SK-N-SH (cell line): ENCODE measurements around the gene GPR37L1. TPM values are rescaled to one million over a fixed set of nuclear protein-coding genes. Genes with fewer than 3 reads are reported as not detected.

Experiments
- CTCF ChIA-PET: fragments of 300-600, 350-600 bp; formaldehyde crosslinking; extraction: SDS; loops from one replicate; lab custom pipeline; 2021; lab: Yijun Ruan, JAX
- POLR2A ChIA-PET: fragments of 350-600 bp; sonication (Branson Sonifier 250); formaldehyde crosslinking; extraction: SDS; loops from one replicate; lab custom pipeline; 2020; ENCODE audit warnings: antibody characterized with exemption, inconsistent platforms; lab: Yijun Ruan, JAX
- DNase-seq: peaks from one replicate; pipeline ENCODE4 v3.0.0; 2012
- H2AFZ ChIP-seq: fragments of 200-600 bp; sonication (generic); 2 replicates; pipeline ENCODE4 v1.8.1; 2016; ENCODE audit warnings: antibody characterized with exemption, mild to moderate bottlenecking, low read depth
- H3F3A ChIP-seq: fragments of 200-600 bp; sonication (generic); replicated peaks from 2 replicates; pipeline ENCODE3; 2016; ENCODE audit warnings: antibody characterized with exemption, mild to moderate bottlenecking; ENCODE audit not compliant: insufficient read depth
- H3K27ac ChIP-seq, 2 experiments: fragments of 200-500 bp in 1 of 2; fragments of 200-600 bp in 1 of 2; sonication (Bioruptor generic) in 1 of 2; sonication (generic), shearing (Covaris generic) in 1 of 2; 2 replicates each; pipeline versions ENCODE4 v1.5.1 to v1.6.1; 2014 to 2016; ENCODE audit warnings: low read depth in 2 of 2, inconsistent platforms in 1 of 2, low read length in 1 of 2, mild to moderate bottlenecking in 1 of 2, mixed read lengths in 1 of 2
- H3K27me3 ChIP-seq: fragments of 200-600 bp; sonication (generic), shearing (Covaris generic); 2 replicates; pipeline ENCODE4 v1.6.1; 2016; ENCODE audit warnings: mixed run types; ENCODE audit not compliant: insufficient read depth
- H3K36me3 ChIP-seq, 2 experiments: fragments of 200-500 bp in 1 of 2; fragments of 200-600 bp in 1 of 2; sonication (Bioruptor generic) in 1 of 2; sonication (generic) in 1 of 2; replicated peaks in 1 of 2; 2 replicates each; pipeline versions ENCODE3 to v1.5.1; 2014 to 2016; ENCODE audit warnings: low read length in 1 of 2, mild to moderate bottlenecking in 1 of 2; ENCODE audit not compliant: insufficient read depth in 2 of 2, control insufficient read depth in 1 of 2
- H3K4me1 ChIP-seq, 2 experiments: fragments of 200-500 bp in 1 of 2; fragments of 200-600 bp in 1 of 2; sonication (Bioruptor generic) in 1 of 2; sonication (generic), shearing (Covaris generic) in 1 of 2; 2 replicates each; pipeline versions ENCODE4 v1.5.1 to v1.6.1; 2014 to 2016; ENCODE audit warnings: low read depth in 1 of 2, low read length in 1 of 2, mixed run types in 1 of 2; ENCODE audit not compliant: insufficient read depth in 2 of 2, control insufficient read depth in 1 of 2
- H3K4me2 ChIP-seq: fragments of 200-600 bp; sonication (generic), shearing (Covaris generic); 2 replicates; pipeline ENCODE4 v1.6.1; 2017; ENCODE audit warnings: mixed run types
- H3K4me3 ChIP-seq, 2 experiments: fragments of 200-500 bp in 1 of 2; fragments of 200-600 bp in 1 of 2; sonication (Bioruptor generic) in 1 of 2; sonication (generic), shearing (Covaris generic) in 1 of 2; 2 replicates each; pipeline versions ENCODE4 v1.5.1 to v1.8.1; 2014 to 2016; ENCODE audit warnings: low read depth in 2 of 2, inconsistent platforms in 1 of 2, low read length in 1 of 2, mild to moderate bottlenecking in 1 of 2, mixed read lengths in 1 of 2, moderate library complexity in 1 of 2
- H3K79me2 ChIP-seq: fragments of 200-600 bp; sonication (generic); 2 replicates; pipeline ENCODE4 v1.8.1; 2017; ENCODE audit warnings: mild to moderate bottlenecking; ENCODE audit not compliant: insufficient read depth
- H3K9ac ChIP-seq: fragments of 200-600 bp; sonication (generic); 2 replicates; pipeline ENCODE4 v1.6.1; 2017; ENCODE audit warnings: mixed run types
- H3K9me2 ChIP-seq: fragments of 200-600 bp; sonication (generic); 2 replicates; pipeline ENCODE4 v1.6.1; 2017; ENCODE audit warnings: mixed run types
- H3K9me3 ChIP-seq: fragments of 200-600 bp; sonication (generic); 2 replicates; pipeline ENCODE4 v1.6.1; 2017; ENCODE audit warnings: mixed run types, mild to moderate bottlenecking, moderate library complexity
- H4K20me1 ChIP-seq: fragments of 200-600 bp; sonication (generic); 2 replicates; pipeline ENCODE4 v1.6.1; 2017; ENCODE audit warnings: mild to moderate bottlenecking, mixed run types; ENCODE audit not compliant: insufficient read depth
- MXI1 ChIP-seq: IDR thresholded peaks from 2 replicates; pipeline ENCODE4 v1.6.1; 2012; ENCODE audit warnings: mild to moderate bottlenecking, low read depth, low read length, improper control_type of control experiment
- SIN3A ChIP-seq: IDR thresholded peaks from 2 replicates; pipeline ENCODE4 v1.6.1; 2012; ENCODE audit warnings: low read depth, mild to moderate bottlenecking, low read length, moderate library complexity, borderline replicate concordance
- TAF1 ChIP-seq: IDR thresholded peaks from 2 replicates; pipeline ENCODE4 v1.6.1; 2012; ENCODE audit warnings: low read depth, mild to moderate bottlenecking, low read length, moderate library complexity, borderline replicate concordance
- WGBS: methylation state at CpG from one replicate; pipeline ENCODE4 v1.1.6; 2017; ENCODE audit warnings: low lambda C conversion rate; 5-methylcytosine and 5-hydroxymethylcytosine counted together
- polyA plus RNA-seq, 3 experiments: library from polyadenylated mRNA; depleted of rRNA; stranded (reverse); fragments of >200 nt; gene quantifications; 2 replicates each; pipeline ENCODE4 v1.2.3, GENCODE V29; 2012
- TF ChIP-seq, protein P1 (sequence below): IDR thresholded peaks from 2 replicates; pipeline ENCODE4; 2012
- TF ChIP-seq, protein P2 (sequence below): IDR thresholded peaks from 2 replicates; pipeline ENCODE4 v1.4.0; 2012; ENCODE audit warnings: low read depth, borderline replicate concordance
- TF ChIP-seq, protein P3 (sequence below): fragments of 150-350 bp; IDR thresholded peaks from 2 replicates; pipeline ENCODE4 v1.6.1; 2017; ENCODE audit warnings: antibody characterized with exemption, low read length, low read depth, borderline replicate concordance
- TF ChIP-seq, protein P4 (sequence below): IDR thresholded peaks from 2 replicates; pipeline ENCODE4 v1.4.0; 2012; ENCODE audit warnings: low read depth, borderline replicate concordance

The GPR37L1 gene
- polyA plus RNA-seq, 1 of the 3 experiments (the other 2 are of a cell fraction) = not detected

DNA sequence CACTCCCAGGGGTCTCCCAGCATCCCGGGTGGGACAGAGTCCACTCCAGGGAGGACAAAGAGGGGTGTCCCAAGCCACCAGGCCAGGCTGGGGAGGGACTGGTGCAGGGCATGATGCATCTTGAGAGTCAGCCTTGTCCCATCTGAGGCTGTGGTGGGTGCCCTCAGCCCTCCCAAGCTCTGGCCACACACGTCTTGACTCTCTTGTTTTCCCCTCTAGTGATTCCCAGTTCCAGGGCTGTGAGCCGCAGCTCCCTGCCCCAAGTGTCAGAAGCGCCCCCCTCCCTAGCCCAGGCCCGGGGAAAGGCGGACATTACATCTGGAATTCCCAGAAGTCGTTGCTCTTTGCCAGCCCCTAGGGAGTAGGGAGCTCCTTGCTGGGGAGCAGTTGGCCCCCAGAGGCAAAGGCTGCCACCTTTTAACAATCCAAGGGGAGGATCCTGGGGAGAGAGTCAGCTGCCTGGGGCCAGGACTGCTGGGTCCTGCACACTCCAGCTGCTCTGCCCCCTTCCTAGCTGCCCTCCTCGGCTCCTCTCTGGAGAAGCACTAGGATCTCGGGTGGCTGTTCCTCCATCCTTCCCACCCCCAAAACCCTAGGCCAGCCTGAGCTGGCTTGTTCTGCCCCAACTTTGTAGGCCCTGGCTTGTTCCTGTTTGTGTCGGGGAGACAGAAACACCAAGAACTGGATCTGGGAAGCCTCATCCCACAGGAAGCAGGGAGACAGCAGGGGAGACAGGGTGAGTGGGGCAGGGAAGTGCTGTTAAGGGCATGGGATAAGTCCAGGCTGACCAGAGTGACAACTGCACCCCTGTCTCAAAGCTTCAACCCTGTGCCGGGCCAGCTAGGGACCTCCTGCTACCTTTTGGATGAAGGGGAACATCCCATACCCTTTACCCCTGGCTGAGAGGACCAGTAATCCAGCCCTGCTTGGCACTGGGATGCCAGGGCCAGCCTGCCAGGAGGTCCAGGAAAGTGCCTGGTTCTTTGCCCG is 40.9 kb downstream of the GPR37L1 start:
- Histone ChIP-seq H3K79me2 (no peaks in the 10 kb centered on the region), H3K27me3 (no peaks in the 10 kb centered on the region), H2AFZ (no peak overlapping the region), H3K4me1 (peaks cover 0 to 52% of the 10 kb centered on the region in 2 experiments; a peak in 1 of 4 replicates), H3K4me3 (no peak overlapping the region)
- POLR2A ChIA-PET = interaction anchor here (0.5 to 1.2 kb wide), 2 partner anchors 10 to 378 kb away, joined by 3 read pairs; no protein-coding TSS in a partner anchor
- no peak for DNase-seq
- 55% methylated on average over 6 of the region's 12 CpGs for WGBS
- TF ChIP-seq, protein P1, sequence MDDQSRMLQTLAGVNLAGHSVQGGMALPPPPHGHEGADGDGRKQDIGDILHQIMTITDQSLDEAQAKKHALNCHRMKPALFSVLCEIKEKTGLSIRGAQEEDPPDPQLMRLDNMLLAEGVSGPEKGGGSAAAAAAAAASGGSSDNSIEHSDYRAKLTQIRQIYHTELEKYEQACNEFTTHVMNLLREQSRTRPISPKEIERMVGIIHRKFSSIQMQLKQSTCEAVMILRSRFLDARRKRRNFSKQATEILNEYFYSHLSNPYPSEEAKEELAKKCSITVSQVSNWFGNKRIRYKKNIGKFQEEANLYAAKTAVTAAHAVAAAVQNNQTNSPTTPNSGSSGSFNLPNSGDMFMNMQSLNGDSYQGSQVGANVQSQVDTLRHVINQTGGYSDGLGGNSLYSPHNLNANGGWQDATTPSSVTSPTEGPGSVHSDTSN = no peak
- TF ChIP-seq, protein P2, sequence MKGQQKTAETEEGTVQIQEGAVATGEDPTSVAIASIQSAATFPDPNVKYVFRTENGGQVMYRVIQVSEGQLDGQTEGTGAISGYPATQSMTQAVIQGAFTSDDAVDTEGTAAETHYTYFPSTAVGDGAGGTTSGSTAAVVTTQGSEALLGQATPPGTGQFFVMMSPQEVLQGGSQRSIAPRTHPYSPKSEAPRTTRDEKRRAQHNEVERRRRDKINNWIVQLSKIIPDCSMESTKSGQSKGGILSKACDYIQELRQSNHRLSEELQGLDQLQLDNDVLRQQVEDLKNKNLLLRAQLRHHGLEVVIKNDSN = no peak
- no peak for TF ChIP-seq SIN3A
- TF ChIP-seq, protein P3, sequence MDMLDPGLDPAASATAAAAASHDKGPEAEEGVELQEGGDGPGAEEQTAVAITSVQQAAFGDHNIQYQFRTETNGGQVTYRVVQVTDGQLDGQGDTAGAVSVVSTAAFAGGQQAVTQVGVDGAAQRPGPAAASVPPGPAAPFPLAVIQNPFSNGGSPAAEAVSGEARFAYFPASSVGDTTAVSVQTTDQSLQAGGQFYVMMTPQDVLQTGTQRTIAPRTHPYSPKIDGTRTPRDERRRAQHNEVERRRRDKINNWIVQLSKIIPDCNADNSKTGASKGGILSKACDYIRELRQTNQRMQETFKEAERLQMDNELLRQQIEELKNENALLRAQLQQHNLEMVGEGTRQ = no peak
- TF ChIP-seq, protein P4, sequence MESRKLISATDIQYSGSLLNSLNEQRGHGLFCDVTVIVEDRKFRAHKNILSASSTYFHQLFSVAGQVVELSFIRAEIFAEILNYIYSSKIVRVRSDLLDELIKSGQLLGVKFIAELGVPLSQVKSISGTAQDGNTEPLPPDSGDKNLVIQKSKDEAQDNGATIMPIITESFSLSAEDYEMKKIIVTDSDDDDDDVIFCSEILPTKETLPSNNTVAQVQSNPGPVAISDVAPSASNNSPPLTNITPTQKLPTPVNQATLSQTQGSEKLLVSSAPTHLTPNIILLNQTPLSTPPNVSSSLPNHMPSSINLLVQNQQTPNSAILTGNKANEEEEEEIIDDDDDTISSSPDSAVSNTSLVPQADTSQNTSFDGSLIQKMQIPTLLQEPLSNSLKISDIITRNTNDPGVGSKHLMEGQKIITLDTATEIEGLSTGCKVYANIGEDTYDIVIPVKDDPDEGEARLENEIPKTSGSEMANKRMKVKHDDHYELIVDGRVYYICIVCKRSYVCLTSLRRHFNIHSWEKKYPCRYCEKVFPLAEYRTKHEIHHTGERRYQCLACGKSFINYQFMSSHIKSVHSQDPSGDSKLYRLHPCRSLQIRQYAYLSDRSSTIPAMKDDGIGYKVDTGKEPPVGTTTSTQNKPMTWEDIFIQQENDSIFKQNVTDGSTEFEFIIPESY = no peak
- TF ChIP-seq, all 33 proteins: peak for 0
- Histone ChIP-seq H3K4me2 (no peak overlapping the region), H3K9me3 (no peaks in the 10 kb centered on the region), H3K27ac (peak overlapping the region in 1 of 2 experiments; percentile 19; a peak in 1 of 4 replicates), H3K9ac (no peak overlapping the region), H4K20me1 (no peaks in the 10 kb centered on the region), H3K36me3 (no peaks in the 10 kb centered on the region), H3K9me2 (no peaks in the 10 kb centered on the region), H3F3A (no peaks in the 10 kb centered on the region)
- CTCF ChIA-PET = interaction anchor here (0.8 to 2.4 kb wide), 9 partner anchors 9 to 268 kb away, joined by 3 to 11 read pairs (median 3); partner anchors contain the start of genes GPR37L1 and LGR6

DNA sequence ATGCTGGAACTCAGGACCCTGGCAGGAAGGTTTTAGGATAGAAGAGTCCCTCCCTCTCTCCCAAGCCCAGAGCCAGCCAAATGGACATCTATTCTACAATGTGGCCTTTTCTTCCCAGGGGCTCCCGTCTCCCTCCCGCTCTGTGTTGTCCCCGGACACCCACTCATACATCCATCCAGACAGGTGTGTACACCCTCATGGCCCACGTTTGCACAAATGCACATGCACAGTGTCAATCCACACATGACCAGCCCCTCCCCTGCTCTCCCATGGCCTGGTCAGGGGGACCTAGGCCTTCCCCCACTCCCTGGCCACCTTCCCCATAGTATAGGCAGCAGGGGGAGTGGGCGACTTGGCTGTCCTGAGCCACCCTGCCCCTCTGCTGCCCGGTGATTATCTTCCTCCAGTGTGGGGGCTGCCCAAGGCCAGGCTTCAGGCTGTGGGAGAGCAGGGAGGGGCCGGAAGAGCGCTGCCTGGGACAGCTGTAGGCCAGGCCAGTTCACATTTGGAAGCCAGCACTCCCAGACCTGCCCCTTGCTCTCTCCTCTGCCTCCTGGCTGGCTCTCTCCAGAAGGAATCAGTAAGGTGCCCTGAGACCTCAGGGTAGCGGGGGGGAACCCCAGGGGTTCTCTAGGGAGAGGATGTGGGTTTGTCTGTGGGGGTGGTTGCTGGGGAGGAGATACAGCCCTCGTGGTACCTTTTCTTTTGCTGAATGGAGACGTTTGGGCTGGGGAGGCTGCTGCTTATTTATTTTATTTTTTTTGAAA is 41.7 kb downstream of the GPR37L1 start:
- TF ChIP-seq, protein P1 = no peak
- TF ChIP-seq MXI1 (no peak), TAF1 (no peak)
- H4K20me1 ChIP-seq = no peaks in the 10 kb centered on the region
- no peaks in the 10 kb centered on the region for H3K9me2 ChIP-seq
- H3K4me1 ChIP-seq = peaks cover 0 to 58% of the 10 kb centered on the region in 2 experiments; a peak in 1 of 4 replicates
- no peaks in the 10 kb centered on the region for H3K36me3 ChIP-seq
- H3K9ac ChIP-seq = no peak overlapping the region
- 67% methylated on average over 8 of the region's 11 CpGs for WGBS
- H3K4me2 ChIP-seq = no peak overlapping the region
- ChIA-PET CTCF (interaction anchor here (1.2 to 1.4 kb wide), 2 partner anchors 10 to 16 kb away, joined by 3 to 8 read pairs; no protein-coding TSS in a partner anchor), POLR2A (no interaction called here)
- no peaks in the 10 kb centered on the region for H3K9me3 ChIP-seq
- H3F3A ChIP-seq = no peaks in the 10 kb centered on the region
- H2AFZ ChIP-seq = no peak overlapping the region
- no peaks in the 10 kb centered on the region for H3K27me3 ChIP-seq
- H3K27ac ChIP-seq = no peak overlapping the region; a peak in 1 of 4 replicates
- no peaks in the 10 kb centered on the region for H3K79me2 ChIP-seq
- DNase-seq = no peak
- no peak overlapping the region for H3K4me3 ChIP-seq
